Parathyroid adenoma (tissue), 2 donors: ENCODE measurements around the gene PCDHA9.
A peak's percentile ranks its signal among the peaks of the same experiment; 100 is the strongest.

ENCODE experiments used
- H2AFZ ChIP-seq: fragments of 300-600 bp; sonication (generic); one replicate; pipeline ENCODE4 v1.7.0; 2017; ENCODE audit warnings: antibody characterized with exemption, mild to moderate bottlenecking
- H3K27ac ChIP-seq: fragments of 300-600 bp; sonication (generic); one replicate; pipeline ENCODE4 v1.7.0; 2017
- H3K27me3 ChIP-seq: fragments of 300-600 bp; sonication (generic); one replicate; pipeline ENCODE4 v1.7.0; 2017; ENCODE audit warnings: low read length; ENCODE audit not compliant: control insufficient read depth, insufficient read depth
- H3K36me3 ChIP-seq: fragments of 300-600 bp; sonication (generic); one replicate; pipeline ENCODE4 v1.7.0; 2017; ENCODE audit warnings: low read length; ENCODE audit not compliant: control insufficient read depth, insufficient read depth
- H3K4me1 ChIP-seq: fragments of 300-600 bp; sonication (generic); one replicate; pipeline ENCODE4 v1.7.0; 2017; ENCODE audit warnings: control low read depth
- H3K4me2 ChIP-seq: fragments of 300-600 bp; sonication (generic); one replicate; pipeline ENCODE4 v1.7.0; 2017; ENCODE audit warnings: low read length
- H3K4me3 ChIP-seq: fragments of 300-600 bp; sonication (generic); one replicate; pipeline ENCODE4 v1.7.0; 2017; ENCODE audit warnings: low read depth, low read length
- H3K79me2 ChIP-seq: fragments of 300-600 bp; sonication (generic); one replicate; pipeline ENCODE4 v1.7.0; 2017; ENCODE audit warnings: control low read depth
- H3K9ac ChIP-seq: fragments of 300-600 bp; sonication (generic); one replicate; pipeline ENCODE4 v1.7.0; 2017; ENCODE audit warnings: mild to moderate bottlenecking
- H3K9me3 ChIP-seq: fragments of 300-600 bp; sonication (generic); one replicate; pipeline ENCODE4 v1.7.0; 2017; ENCODE audit warnings: low read length; ENCODE audit not compliant: control insufficient read depth
- CTCF ChIP-seq: fragments of 300-600 bp; sonication (generic); IDR thresholded peaks from one replicate; pipeline ENCODE4 v1.7.0; 2017; ENCODE audit warnings: antibody characterized with exemption, mild to moderate bottlenecking
- donor health status: primary hyperparathyroidism.

The PCDHA9 gene

GRCh38 chr5:140857987-140858240 lies 9.7 kb downstream of the PCDHA9 start:
- H3K4me3 ChIP-seq = no peak overlapping the region
- no peak for TF ChIP-seq CTCF
- H3K27me3 ChIP-seq = no peaks in the 10 kb centered on the region

GRCh38 chr5:140862441-140863295 lies 14.5 kb downstream of the PCDHA9 start:
- no peak overlapping the region for H2AFZ ChIP-seq
- no peaks in the 10 kb centered on the region for H3K36me3 ChIP-seq
- H3K4me1 ChIP-seq = no peaks in the 10 kb centered on the region
- no peaks in the 10 kb centered on the region for H3K9me3 ChIP-seq
- H3K27me3 ChIP-seq = no peaks in the 10 kb centered on the region
- H3K79me2 ChIP-seq = peaks cover 3% of the 10 kb centered on the region
- no peak overlapping the region for H3K27ac ChIP-seq
- H3K4me2 ChIP-seq = no peak overlapping the region
- TF ChIP-seq CTCF = no peak
- no peak overlapping the region for H3K9ac ChIP-seq
- H3K4me3 ChIP-seq = no peak overlapping the region

More at GRCh38 chr5:140857987-140858240, 9.7 kb downstream of the PCDHA9 start:
- H3K4me1 ChIP-seq = no peaks in the 10 kb centered on the region
- no peak overlapping the region for H3K9ac ChIP-seq
- H2AFZ ChIP-seq = no peak overlapping the region
- H3K4me2 ChIP-seq = no peak overlapping the region
- no peaks in the 10 kb centered on the region for H3K36me3 ChIP-seq
- H3K9me3 ChIP-seq = no peaks in the 10 kb centered on the region
- H3K79me2 ChIP-seq = peaks cover 3% of the 10 kb centered on the region
- H3K27ac ChIP-seq = no peak overlapping the region

- H3K9ac ChIP-seq = no peak within 1 kb of the TSS
- H3K4me2 ChIP-seq = no peak within 1 kb of the TSS
- TF ChIP-seq CTCF = peak; percentile 24
- no peaks in the 10 kb centered on the region for H3K79me2 ChIP-seq
- peak within 1 kb of the TSS; percentile 4 for H3K27ac ChIP-seq
- H3K36me3 ChIP-seq = no peaks in the 10 kb centered on the region
- H3K4me1 ChIP-seq = no peaks in the 10 kb centered on the region
- peaks cover 3% of the 10 kb centered on the region for H3K9me3 ChIP-seq
- no peaks in the 10 kb centered on the region for H3K27me3 ChIP-seq
- H2AFZ ChIP-seq = no peak within 1 kb of the TSS
- H3K4me3 ChIP-seq = peak within 1 kb of the TSS; percentile 3
Measured at GRCh38 chr5:140868721-140869554, 20.8 kb downstream of the PCDHA9 start, which contains the start of gene PCDHA11. Gene PCDHA11 (plus strand): TSS chr5:140868957. CDS start chr5:140869104, 147 bp downstream.

- Histone ChIP-seq H3K9me3 (peaks cover 3% of the 10 kb centered on the region), H3K79me2 (no peaks in the 10 kb centered on the region), H3K4me2 (no peak overlapping the region), H3K27me3 (no peaks in the 10 kb centered on the region), H3K36me3 (no peaks in the 10 kb centered on the region), H3K27ac (peak overlapping the region; percentile 4), H3K4me3 (no peak overlapping the region), H3K4me1 (no peaks in the 10 kb centered on the region), H3K9ac (no peak overlapping the region), H2AFZ (no peak overlapping the region)
- TF ChIP-seq CTCF = no peak
Measured at GRCh38 chr5:140869555-140869886, 21.3 kb downstream of the PCDHA9 start.
